ENCODE data around the gene CDC42EP2. TPM values are rescaled to one million over a fixed set of nuclear protein-coding genes. Genes with fewer than 3 reads are reported as not detected.

The CDC42EP2 gene
- total RNA-seq, 1 experiment from 2014 or later, result 11.9 TPM

GRCh38 chr11:65297026-65297672 is 17.5 kb upstream of the CDC42EP2 start:
- H3K4me3 Mint-ChIP-seq, result no peak overlapping the region
- no peaks in the 10 kb centered on the region for H4K20me1 ChIP-seq (ENCODE audit: control insufficient read depth, insufficient read depth, insufficient read length)
- no peak overlapping the region for H2BK20ac ChIP-seq (ENCODE audit: low read depth, low read length, poor library complexity, severe bottlenecking)
- DNase-seq, result no peak
- no peaks in the 10 kb centered on the region for H3K79me1 ChIP-seq (ENCODE audit: insufficient read depth, low read depth, low read length, poor library complexity, severe bottlenecking)
- peaks cover 12 to 14% of the 10 kb centered on the region in 2 experiments for H3K4me1 Mint-ChIP-seq
- H3K4ac ChIP-seq (ENCODE audit: low read depth, low read length), result no peak overlapping the region
- H3K56ac ChIP-seq (ENCODE audit: insufficient read length, low read depth, low read length), result no peak overlapping the region
- no peaks in the 10 kb centered on the region for H3K9me3 ChIP-seq (ENCODE audit: control insufficient read depth, low read depth, low read length)
- no peak overlapping the region for H2BK12ac ChIP-seq (ENCODE audit: insufficient read length, low read depth, low read length)
- H3K9ac ChIP-seq (ENCODE audit: extremely low read depth, insufficient read length, low read length), result no peak overlapping the region
- H3K79me2 ChIP-seq (ENCODE audit: insufficient read depth, low read length), result no peaks in the 10 kb centered on the region
- H3K18ac ChIP-seq (ENCODE audit: insufficient read length, low read depth, low read length), result no peak overlapping the region
- H3K14ac ChIP-seq (ENCODE audit: insufficient read depth, low read length), result no peak overlapping the region
- no peak overlapping the region for H2BK5ac ChIP-seq (ENCODE audit: insufficient read length, low read length)
- no peak overlapping the region for H4K5ac ChIP-seq (ENCODE audit: insufficient read length, low read depth, low read length)
- no peaks in the 10 kb centered on the region for H3K27me3 ChIP-seq (ENCODE audit: insufficient read depth, low read length)
- H3K27me3 Mint-ChIP-seq (ENCODE audit: low read depth), result no peaks in the 10 kb centered on the region
- no peak for TF ChIP-seq CTCF (conservative IDR thresholded peaks at IDR 0.05)
- H3K23ac ChIP-seq (ENCODE audit: insufficient read length, low read depth, low read length), result no peak overlapping the region
- no peak overlapping the region for H4K8ac ChIP-seq (replicated peaks; ENCODE audit: insufficient read length, low read depth, low read length)
- H3K27ac Mint-ChIP-seq, result no peak overlapping the region
- no peaks in the 10 kb centered on the region for H3K4me1 ChIP-seq (ENCODE audit: insufficient read depth, low read length)
- H4K91ac ChIP-seq (ENCODE audit: insufficient read length, low read depth, low read length), result no peak overlapping the region
- no peaks in the 10 kb centered on the region for H3K23me2 ChIP-seq (ENCODE audit: insufficient read length, low read depth, low read length, poor library complexity, severe bottlenecking)
- H3T11ph ChIP-seq (ENCODE audit: low read length), result no peak overlapping the region
- no peaks in the 10 kb centered on the region for H3K9me3 Mint-ChIP-seq
- no peak overlapping the region for H2BK120ac ChIP-seq (ENCODE audit: low read depth, low read length, poor library complexity, severe bottlenecking)
- H3K36me3 Mint-ChIP-seq (ENCODE audit: insufficient read depth in 1 of 3, low read depth in 3 of 3), result peaks cover 23 to 74% (median 58%) of the 10 kb centered on the region in 3 experiments; a peak in 6 of 7 replicates
- H2BK15ac ChIP-seq (ENCODE audit: low read depth, low read length), result no peak overlapping the region
- no peak overlapping the region for H2AK5ac ChIP-seq (ENCODE audit: insufficient read length, low read length)
- no CpG with 5 or more reads among the region's 12 CpGs for WGBS (ENCODE audit: extremely low coverage, insufficient read length, low lambda C conversion rate)
- H3K4me2 ChIP-seq (ENCODE audit: insufficient read depth, insufficient read length, low read length), result no peak overlapping the region
- H3K27ac ChIP-seq (ENCODE audit: insufficient read length, low read depth, low read length), result no peak overlapping the region
- no peak overlapping the region for H2AFZ ChIP-seq (ENCODE audit: low read length)

Data from H9 (cell line).